Ovary (tissue), 3 donors: ENCODE measurements around the gene HDAC9.

Experiments used
- CTCF ChIP-seq, 3 donors: fragments of 450-650 bp in 2 of 3; fragments of 200-600 bp in 1 of 3; IDR thresholded peaks; one replicate each; pipeline versions ENCODE4 v1.5.1 to v1.8.0; 2016 to 2022; ENCODE audit warnings: antibody characterized with exemption in 3 of 3, mild to moderate bottlenecking in 1 of 3
- POLR2A ChIP-seq: fragments of 450-650 bp; IDR thresholded peaks from one replicate; pipeline ENCODE4 v1.6.1; 2017; ENCODE audit warnings: antibody characterized with exemption, mild to moderate bottlenecking, moderate library complexity
- donor health status: DM: no; HTN: no; CAD: no.

- TF ChIP-seq CTCF (IDR thresholded peaks at IDR 0.05) (no peak), POLR2A (no peak)
Measured at GRCh38 chr7:18450019-18450418, 45.5 kb upstream of the HDAC9 start.
